ENCODE results near the gene AGAP1. TPM values are rescaled to one million over a fixed set of nuclear protein-coding genes. Genes with fewer than 3 reads are reported as not detected.

Gene AGAP1
- total RNA-seq, 1 donor = 18.5 TPM

- H4K20me1 ChIP-seq (ENCODE audit: insufficient read depth, low read length) = peaks cover 11% of the 10 kb centered on the region
- H3K4me2 ChIP-seq (ENCODE audit: insufficient read depth, low read length) = no peak overlapping the region
- H3K36me3 ChIP-seq (ENCODE audit: insufficient read depth, low read length) = peaks cover 3% of the 10 kb centered on the region
- no peak for TF ChIP-seq CTCF (IDR thresholded peaks at IDR 0.05; ENCODE audit: extremely low read depth, low read depth, low read length)
- H3K27me3 ChIP-seq (ENCODE audit: insufficient read depth, low read length) = no peaks in the 10 kb centered on the region
- no peak overlapping the region for H2AFZ ChIP-seq (ENCODE audit: low read length)
- H3K27ac ChIP-seq (ENCODE audit: low read depth, low read length) = no peak overlapping the region
- H3K4me3 ChIP-seq (ENCODE audit: insufficient read depth, low read length) = no peak overlapping the region
- no peak for DNase-seq (ENCODE audit: insufficient read length, low spot score, missing footprints)
- H3K79me2 ChIP-seq (ENCODE audit: insufficient read depth, low read length) = no peaks in the 10 kb centered on the region
- H3K4me1 ChIP-seq (ENCODE audit: insufficient read depth, low read length) = no peaks in the 10 kb centered on the region
- H3K9me3 ChIP-seq (ENCODE audit: low read depth, low read length) = no peaks in the 10 kb centered on the region
Measured at GRCh38 chr2:235781775-235782174, 287.9 kb downstream of the AGAP1 start.

- Histone ChIP-seq H3K4me1 (ENCODE audit: insufficient read depth, low read length) (no peaks in the 10 kb centered on the region), H2AFZ (ENCODE audit: low read length) (no peak overlapping the region), H3K4me2 (ENCODE audit: insufficient read depth, low read length) (no peak overlapping the region), H3K4me3 (ENCODE audit: insufficient read depth, low read length) (no peak overlapping the region), H3K9me3 (ENCODE audit: low read depth, low read length) (no peaks in the 10 kb centered on the region), H3K27me3 (ENCODE audit: insufficient read depth, low read length) (no peaks in the 10 kb centered on the region), H3K27ac (ENCODE audit: low read depth, low read length) (no peak overlapping the region), H4K20me1 (ENCODE audit: insufficient read depth, low read length) (peaks cover 6% of the 10 kb centered on the region), H3K36me3 (ENCODE audit: insufficient read depth, low read length) (peaks cover 11% of the 10 kb centered on the region), H3K79me2 (ENCODE audit: insufficient read depth, low read length) (no peaks in the 10 kb centered on the region)
- no peak for DNase-seq (ENCODE audit: insufficient read length, low spot score, missing footprints)
- no peak for TF ChIP-seq CTCF (IDR thresholded peaks at IDR 0.05; ENCODE audit: extremely low read depth, low read depth, low read length)
Measured at GRCh38 chr2:235784788-235785187, 290.9 kb downstream of the AGAP1 start.

- Histone ChIP-seq H2AFZ (ENCODE audit: low read length) (no peak overlapping the region), H3K4me3 (ENCODE audit: insufficient read depth, low read length) (no peak overlapping the region), H3K27me3 (ENCODE audit: insufficient read depth, low read length) (no peaks in the 10 kb centered on the region), H3K27ac (ENCODE audit: low read depth, low read length) (no peak overlapping the region), H3K4me1 (ENCODE audit: insufficient read depth, low read length) (no peaks in the 10 kb centered on the region), H3K79me2 (ENCODE audit: insufficient read depth, low read length) (no peaks in the 10 kb centered on the region), H3K9me3 (ENCODE audit: low read depth, low read length) (no peaks in the 10 kb centered on the region), H3K36me3 (ENCODE audit: insufficient read depth, low read length) (peaks cover 8% of the 10 kb centered on the region), H3K4me2 (ENCODE audit: insufficient read depth, low read length) (no peak overlapping the region), H4K20me1 (ENCODE audit: insufficient read depth, low read length) (peaks cover 8% of the 10 kb centered on the region)
- TF ChIP-seq CTCF (IDR thresholded peaks at IDR 0.05; ENCODE audit: extremely low read depth, low read depth, low read length) = no peak
- DNase-seq (ENCODE audit: insufficient read length, low spot score, missing footprints) = no peak
Measured at GRCh38 chr2:235789552-235789951, 295.7 kb downstream of the AGAP1 start.

GRCh38 chr2:235793163-235793752 is 299.4 kb downstream of the AGAP1 start:
- H3K27ac ChIP-seq (ENCODE audit: low read depth, low read length) = no peak overlapping the region
- no peak overlapping the region for H3K4me3 ChIP-seq (ENCODE audit: insufficient read depth, low read length)
- no peaks in the 10 kb centered on the region for H3K4me1 ChIP-seq (ENCODE audit: insufficient read depth, low read length)
- peak; percentile 49 for TF ChIP-seq CTCF (IDR thresholded peaks at IDR 0.05; ENCODE audit: extremely low read depth, low read depth, low read length)
- H3K36me3 ChIP-seq (ENCODE audit: insufficient read depth, low read length) = peaks cover 5% of the 10 kb centered on the region
- H2AFZ ChIP-seq (ENCODE audit: low read length) = no peak overlapping the region
- no peaks in the 10 kb centered on the region for H3K79me2 ChIP-seq (ENCODE audit: insufficient read depth, low read length)
- H3K9me3 ChIP-seq (ENCODE audit: low read depth, low read length) = no peaks in the 10 kb centered on the region
- no peak for DNase-seq (ENCODE audit: insufficient read length, low spot score, missing footprints)
- no peaks in the 10 kb centered on the region for H3K27me3 ChIP-seq (ENCODE audit: insufficient read depth, low read length)
- peaks cover 4% of the 10 kb centered on the region for H4K20me1 ChIP-seq (ENCODE audit: insufficient read depth, low read length)
- no peak overlapping the region for H3K4me2 ChIP-seq (ENCODE audit: insufficient read depth, low read length)
